Daoy (cell line): ENCODE data around the gene SDR42E2. TPM values are rescaled to one million over a fixed set of nuclear protein-coding genes. Genes with fewer than 3 reads are reported as not detected.
"Not testable (repeated sequence)": the region's sequence is repeated elsewhere in the genome, so short reads cannot be mapped to it uniquely, and the experiment has no call there.

Experiments used
- DNase-seq: peaks from one replicate; pipeline ENCODE4 v3.0.0-alpha.2; 2015; ENCODE audit warnings: low read depth
- total RNA-seq: library from RNA; depleted of rRNA; stranded (reverse); fragments of >200 nt; shearing (Covaris generic); gene quantifications from 2 replicates; pipeline ENCODE4 v1.2.3, GENCODE V29; 2014

The SDR42E2 gene
- total RNA-seq, 1 experiment from 2014 or later = not detected

DNA sequence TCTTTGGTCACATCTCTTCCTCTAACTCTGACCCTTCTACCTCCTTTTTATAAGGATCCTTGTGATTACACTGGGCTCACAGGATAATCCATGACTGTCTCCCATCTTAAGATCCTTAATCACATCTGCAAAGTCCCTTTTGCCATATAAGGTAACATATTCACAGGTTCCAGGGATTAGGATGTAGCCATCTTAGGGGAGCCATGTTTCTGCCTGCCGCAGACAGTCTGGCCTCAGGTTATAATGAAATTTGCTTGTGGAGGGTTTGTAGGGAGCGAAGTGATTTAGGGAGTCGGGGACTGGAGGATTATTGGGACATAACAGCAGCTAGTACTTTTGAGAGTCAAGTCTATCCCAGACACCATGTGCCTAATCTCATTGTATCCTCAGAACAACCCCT, 51.5 kb downstream of the SDR42E2 start:
- no peak for DNase-seq

GRCh38 chr16:22214402-22214801, 52.1 kb downstream of the SDR42E2 start:
- DNase-seq = no peak

GRCh38 chr16:22214889-22215288, 52.6 kb downstream of the SDR42E2 start:
- DNase-seq = no peak

GRCh38 chr16:22216191-22216831, 54.0 kb downstream of the SDR42E2 start:
- peak; percentile 50 for DNase-seq

DNA sequence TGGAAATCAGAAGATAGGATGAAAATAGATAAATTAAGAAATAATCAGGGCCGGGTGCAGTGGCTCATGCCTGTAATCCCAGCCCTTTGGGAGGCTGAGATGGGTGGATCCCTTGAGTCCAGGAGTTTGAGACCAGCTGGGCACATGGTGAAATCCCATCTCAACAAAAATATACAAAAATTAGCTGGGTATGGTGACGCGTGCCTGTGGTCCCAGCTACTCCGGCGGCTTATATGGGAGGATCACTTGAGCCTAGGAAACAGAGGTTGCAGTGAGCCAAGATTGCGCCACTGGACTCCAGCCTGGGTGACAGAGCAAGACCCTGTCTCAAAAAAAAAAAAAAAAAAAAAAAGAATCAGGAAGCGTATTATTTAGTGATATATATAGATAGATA, 54.5 kb downstream of the SDR42E2 start:
- not testable (repeated sequence) for DNase-seq

DNA sequence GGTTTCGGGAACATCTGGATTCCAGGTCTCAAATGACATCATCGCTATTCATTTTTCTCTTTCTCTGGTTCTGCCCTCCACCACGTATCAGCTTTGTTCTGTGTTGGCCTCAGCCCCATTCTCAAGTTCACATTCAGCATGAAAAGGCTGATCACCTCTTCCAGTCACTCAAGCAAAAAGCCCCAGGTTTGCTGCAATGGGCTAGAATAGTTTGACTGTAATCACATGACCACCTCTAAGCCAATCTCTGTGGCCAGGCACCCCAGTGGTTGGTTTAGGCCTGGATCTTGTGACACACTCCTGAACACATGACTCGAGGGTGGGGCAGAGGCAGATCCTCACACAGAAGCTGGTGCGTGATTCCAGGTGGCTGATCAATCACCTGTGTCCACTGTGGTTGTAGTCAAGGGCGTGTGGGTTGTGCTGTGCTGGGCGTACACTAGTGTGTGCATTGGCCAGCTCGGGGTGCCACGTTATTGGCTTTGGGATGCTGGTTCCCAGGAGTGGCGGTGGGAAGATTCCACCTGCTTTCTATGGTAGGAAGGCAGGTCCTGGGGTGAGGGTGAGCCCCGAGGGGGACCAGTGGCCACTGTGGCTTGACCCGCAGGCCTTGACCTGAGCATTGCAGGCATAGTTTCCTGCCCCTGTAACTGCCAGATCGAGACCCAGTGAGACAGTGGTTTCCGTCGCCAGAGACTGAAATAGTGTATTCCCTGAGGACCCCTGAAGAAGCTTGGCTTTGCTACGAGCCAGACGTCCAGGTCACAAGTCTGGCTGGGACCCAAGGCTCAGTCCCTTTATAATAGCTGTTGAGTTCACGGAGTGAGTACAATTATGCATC, 55.8 kb downstream of the SDR42E2 start:
- DNase-seq = no peak

DNA sequence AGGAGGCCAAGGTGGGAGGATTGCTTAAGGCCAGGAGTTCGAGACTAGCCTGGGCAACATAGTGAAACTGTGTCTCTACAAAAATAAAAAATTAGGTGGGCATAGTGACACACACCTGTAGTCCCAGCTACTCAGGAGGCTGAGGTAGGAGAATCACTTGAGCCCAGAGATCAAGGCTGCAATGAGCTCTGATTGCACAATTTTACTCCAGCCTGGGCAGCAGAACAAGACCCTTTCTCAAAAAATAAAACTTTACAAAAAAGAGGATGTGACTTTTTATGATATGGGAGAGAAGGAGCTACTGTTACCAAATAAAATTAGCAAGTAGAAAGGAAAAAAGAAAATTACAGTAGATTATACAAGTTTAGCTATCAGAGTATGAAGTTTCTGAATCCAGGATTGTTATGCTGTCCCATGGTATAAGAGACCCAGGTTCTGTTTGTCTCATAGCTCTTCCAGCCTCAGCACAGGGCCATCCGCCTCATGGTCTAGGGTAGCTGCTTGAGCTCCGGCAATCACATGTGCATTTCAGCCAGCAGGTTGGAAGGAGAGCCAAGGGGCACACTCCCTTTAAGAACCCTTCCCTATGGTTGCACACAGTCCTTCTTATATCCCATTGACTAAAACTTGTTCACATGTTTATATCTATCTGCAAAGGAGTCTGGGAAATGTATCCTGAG, 57.2 kb downstream of the SDR42E2 start:
- DNase-seq = no peak

DNA sequence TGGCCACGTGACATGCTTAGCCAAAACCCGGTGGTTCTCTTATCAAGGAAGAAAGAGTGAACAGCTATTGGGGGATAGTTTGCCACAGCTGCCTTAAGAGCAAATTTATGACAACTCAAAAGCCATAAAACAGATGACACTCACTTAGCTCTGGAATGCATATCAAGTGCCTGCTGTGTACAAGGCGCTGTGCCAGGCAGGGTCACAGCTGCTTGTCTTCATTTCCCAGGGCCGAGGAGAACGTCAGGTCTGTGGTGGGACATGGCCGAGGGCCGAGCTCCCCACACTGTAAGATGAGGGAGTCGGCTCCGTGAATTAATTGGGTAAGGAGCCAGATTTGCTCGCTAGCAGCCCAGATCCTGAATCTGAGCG, 57.7 kb downstream of the SDR42E2 start:
- DNase-seq = no peak

DNA sequence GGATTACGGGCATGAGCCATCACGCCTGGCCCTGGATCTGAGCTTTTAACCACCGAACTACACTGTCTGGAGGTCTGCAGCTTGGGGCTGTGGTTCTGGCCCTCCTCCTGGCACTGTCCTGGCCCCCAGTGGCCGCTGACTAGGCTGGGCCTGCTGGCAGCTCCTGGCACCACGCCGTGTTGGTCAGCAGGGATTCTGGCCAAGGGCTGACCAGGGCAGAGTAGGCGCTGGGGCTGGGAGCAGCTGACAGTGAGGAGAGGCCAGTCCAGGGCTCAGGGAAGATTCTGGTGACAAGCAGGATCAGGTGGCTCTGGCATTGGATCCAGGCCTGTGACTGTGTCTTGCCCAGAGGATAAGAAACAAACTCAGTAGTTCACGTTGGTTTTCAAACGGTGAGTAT, 58.4 kb downstream of the SDR42E2 start:
- DNase-seq = no peak

DNA sequence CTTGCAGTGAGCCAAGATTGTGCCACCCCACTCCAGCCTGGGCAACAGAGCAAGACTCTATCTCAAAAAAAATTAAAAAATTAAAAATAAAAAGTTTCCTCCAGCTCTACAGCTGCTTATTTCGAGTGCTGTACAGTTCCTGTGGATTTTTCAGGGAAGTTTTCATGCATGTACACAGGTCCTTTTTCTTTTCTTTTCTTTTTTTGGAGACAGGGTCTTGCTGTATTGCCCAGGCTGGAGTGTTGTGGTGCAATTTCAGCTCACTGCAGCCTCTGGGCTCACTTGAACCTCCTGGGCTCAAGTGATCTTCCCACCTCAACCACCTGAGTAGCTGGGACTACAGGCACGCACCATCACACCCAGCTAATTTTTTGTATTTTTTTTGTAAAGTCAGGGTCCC, 59.7 kb downstream of the SDR42E2 start:
- DNase-seq = no peak

GRCh38 chr16:22222998-22223397, 60.7 kb downstream of the SDR42E2 start:
- DNase-seq = no peak

- no peak for DNase-seq
These were observed 62.8 kb downstream of the SDR42E2 start for GRCh38 chr16:22225060-22225459.

- DNase-seq = no peak
These were observed 67.6 kb downstream of the SDR42E2 start for GRCh38 chr16:22229889-22230288.

GRCh38 chr16:22232277-22233036, 70.2 kb downstream of the SDR42E2 start:
- DNase-seq = peak; percentile 39

- no peak for DNase-seq
These were observed 70.7 kb downstream of the SDR42E2 start for GRCh38 chr16:22233037-22233372.

DNA sequence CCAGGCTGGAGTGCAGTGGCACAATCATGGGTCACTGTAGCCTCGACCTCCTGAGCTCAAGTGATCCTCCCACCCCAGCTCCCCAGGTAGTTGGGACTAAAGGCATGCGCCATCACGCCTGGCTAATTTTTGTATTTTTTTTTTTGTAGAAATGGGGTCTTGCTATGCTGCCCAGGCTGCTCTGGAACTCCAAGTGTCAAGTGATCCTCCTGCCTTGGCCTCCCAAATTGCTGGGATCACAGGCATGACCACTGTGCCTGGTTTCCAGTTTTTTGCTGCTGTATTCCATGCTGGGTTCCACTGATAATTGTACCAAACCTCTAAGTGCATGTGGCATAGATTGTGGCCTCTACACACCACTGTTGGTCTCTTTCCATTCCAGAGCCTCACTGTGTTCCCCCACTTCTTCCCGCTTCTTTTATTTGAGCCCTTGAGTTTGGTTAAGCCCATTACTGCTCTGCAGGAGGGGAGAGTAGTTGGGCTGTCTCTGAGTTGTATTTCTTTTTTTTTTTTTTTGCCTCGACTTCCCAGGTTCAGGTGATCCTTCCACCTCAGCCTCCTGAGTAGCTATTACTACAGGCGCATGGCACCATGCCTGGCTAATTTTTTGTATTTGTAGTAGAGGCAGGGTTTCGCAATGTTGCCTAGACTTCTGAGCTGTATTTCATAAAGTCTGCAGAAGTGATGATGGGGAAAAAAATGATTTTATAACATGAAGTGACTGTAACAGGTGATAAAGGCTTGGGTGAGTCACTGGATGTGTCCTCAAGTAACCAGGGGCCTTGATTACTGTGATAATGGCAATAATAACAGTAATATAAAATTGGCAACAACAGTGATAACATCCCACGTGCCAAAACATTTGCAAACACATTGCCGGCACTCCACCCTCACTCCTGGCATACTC, 73.8 kb downstream of the SDR42E2 start:
- no peak for DNase-seq

DNA sequence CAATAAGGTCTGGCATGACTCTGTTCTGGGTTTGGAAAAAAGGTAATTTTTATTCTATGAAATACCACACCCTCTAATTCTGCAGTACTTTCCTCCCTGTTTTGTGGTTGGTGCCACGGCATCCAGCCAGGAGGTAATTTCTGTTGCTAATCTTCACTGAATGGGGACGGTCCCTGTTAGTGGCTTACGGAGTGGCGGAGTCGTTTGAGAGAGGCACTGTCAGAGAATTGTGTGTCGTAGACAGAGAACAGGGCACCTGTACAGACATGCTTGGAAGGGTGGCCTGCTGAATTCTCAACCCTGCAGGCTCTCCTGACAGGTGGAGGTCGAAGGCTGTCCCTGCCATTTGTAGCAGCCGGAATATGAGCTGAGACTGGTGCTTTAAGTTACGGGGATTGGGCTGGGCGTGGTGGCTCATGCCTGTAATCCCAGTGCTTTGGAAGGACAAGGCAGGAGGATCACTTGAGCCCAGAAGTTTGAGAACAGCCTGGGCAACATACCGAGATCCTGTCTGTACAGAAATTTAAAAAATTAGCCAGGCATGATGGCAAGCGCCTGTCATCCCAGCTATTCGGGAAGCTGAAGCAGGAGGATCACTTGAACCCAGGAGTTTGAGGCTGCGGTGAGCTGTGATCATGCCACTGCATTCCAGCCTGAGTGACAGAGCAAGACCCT, 77.0 kb downstream of the SDR42E2 start:
- DNase-seq = no peak

- DNase-seq = no peak
These were observed 77.9 kb downstream of the SDR42E2 start for GRCh38 chr16:22240023-22240710.
